NCI-H2107 (cell line): ENCODE results near the gene GDPD4.

Experiments used
- DNase-seq: peaks from one replicate; lab custom pipeline; 2025; lab: John Stamatoyannopoulos, UW

GDPD4 gene

GRCh38 chr11:77173494-77173893, 128.0 kb downstream of the GDPD4 start:
- no peak for DNase-seq

- DNase-seq: no peak
Observed at GRCh38 chr11:77172666-77172982, 128.9 kb downstream of the GDPD4 start.

GRCh38 chr11:77171885-77172665, 129.4 kb downstream of the GDPD4 start:
- DNase-seq: no peak

- no peak for DNase-seq
Observed at GRCh38 chr11:77171254-77171653, 130.2 kb downstream of the GDPD4 start.

GRCh38 chr11:77170107-77170506, 131.4 kb downstream of the GDPD4 start:
- DNase-seq: no peak

- no peak for DNase-seq
Observed at GRCh38 chr11:77167791-77168190, 133.7 kb downstream of the GDPD4 start.

- no peak for DNase-seq
Observed at GRCh38 chr11:77167111-77167626, 134.3 kb downstream of the GDPD4 start.
